ENCODE measurements around the gene KCNIP1.

KCNIP1 gene

GRCh38 chr5:170509348-170509660 is 5.5 kb downstream of the KCNIP1 start:
- DNase-seq = no peak

GRCh38 chr5:170510126-170510525 is 6.3 kb downstream of the KCNIP1 start:
- no peak for DNase-seq

GRCh38 chr5:170510559-170510958 is 6.7 kb downstream of the KCNIP1 start:
- no peak for DNase-seq

GRCh38 chr5:170511551-170512258 is 7.9 kb downstream of the KCNIP1 start:
- DNase-seq = no peak

GRCh38 chr5:170513856-170514525 is 10.2 kb downstream of the KCNIP1 start:
- no peak for DNase-seq

- DNase-seq = no peak
Measured at GRCh38 chr5:170517411-170517810, 13.6 kb downstream of the KCNIP1 start.

- no peak for DNase-seq
Measured at GRCh38 chr5:170518277-170518676, 14.5 kb downstream of the KCNIP1 start.

GRCh38 chr5:170519549-170519948 is 15.7 kb downstream of the KCNIP1 start:
- no peak for DNase-seq

- DNase-seq = no peak
Measured at GRCh38 chr5:170520372-170520771, 16.6 kb downstream of the KCNIP1 start.

- DNase-seq = no peak
Measured at GRCh38 chr5:170522211-170523141, 18.7 kb downstream of the KCNIP1 start.

GRCh38 chr5:170523142-170523551 is 19.3 kb downstream of the KCNIP1 start:
- DNase-seq = peak; percentile 69

GRCh38 chr5:170523830-170524229 is 20.0 kb downstream of the KCNIP1 start:
- no peak for DNase-seq

- DNase-seq = no peak
Measured at GRCh38 chr5:170524576-170524975, 20.8 kb downstream of the KCNIP1 start.

GRCh38 chr5:170525470-170526211 is 21.8 kb downstream of the KCNIP1 start:
- no peak for DNase-seq

GRCh38 chr5:170527991-170528390 is 24.2 kb downstream of the KCNIP1 start:
- no peak for DNase-seq

GRCh38 chr5:170528976-170529375 is 25.2 kb downstream of the KCNIP1 start:
- DNase-seq = no peak

GRCh38 chr5:170532935-170533334 is 29.1 kb downstream of the KCNIP1 start:
- DNase-seq = no peak

- DNase-seq = no peak
Measured at GRCh38 chr5:170533383-170533782, 29.6 kb downstream of the KCNIP1 start.

- DNase-seq = no peak
Measured at GRCh38 chr5:170534177-170534576, 30.4 kb downstream of the KCNIP1 start.

- no peak for DNase-seq
Measured at GRCh38 chr5:170534941-170535340, 31.1 kb downstream of the KCNIP1 start.

GRCh38 chr5:170536525-170536924 is 32.7 kb downstream of the KCNIP1 start:
- no peak for DNase-seq

- no peak for DNase-seq
Measured at GRCh38 chr5:170537451-170538095, 33.8 kb downstream of the KCNIP1 start.

All from left hindlimb (tissue), 1 donor.